GM21786 (cell line): ENCODE data around the gene FAF1.

Source experiments
- ATAC-seq: cut with Tn5 transposase; IDR thresholded peaks from one replicate; pipeline ENCODE4 v1.9.1; 2021; ENCODE audit not compliant: unreplicated experiment

The FAF1 gene

GRCh38 chr1:50978852-50979781 is 19.1 kb upstream of the FAF1 start:
- ATAC-seq, result no peak

DNA sequence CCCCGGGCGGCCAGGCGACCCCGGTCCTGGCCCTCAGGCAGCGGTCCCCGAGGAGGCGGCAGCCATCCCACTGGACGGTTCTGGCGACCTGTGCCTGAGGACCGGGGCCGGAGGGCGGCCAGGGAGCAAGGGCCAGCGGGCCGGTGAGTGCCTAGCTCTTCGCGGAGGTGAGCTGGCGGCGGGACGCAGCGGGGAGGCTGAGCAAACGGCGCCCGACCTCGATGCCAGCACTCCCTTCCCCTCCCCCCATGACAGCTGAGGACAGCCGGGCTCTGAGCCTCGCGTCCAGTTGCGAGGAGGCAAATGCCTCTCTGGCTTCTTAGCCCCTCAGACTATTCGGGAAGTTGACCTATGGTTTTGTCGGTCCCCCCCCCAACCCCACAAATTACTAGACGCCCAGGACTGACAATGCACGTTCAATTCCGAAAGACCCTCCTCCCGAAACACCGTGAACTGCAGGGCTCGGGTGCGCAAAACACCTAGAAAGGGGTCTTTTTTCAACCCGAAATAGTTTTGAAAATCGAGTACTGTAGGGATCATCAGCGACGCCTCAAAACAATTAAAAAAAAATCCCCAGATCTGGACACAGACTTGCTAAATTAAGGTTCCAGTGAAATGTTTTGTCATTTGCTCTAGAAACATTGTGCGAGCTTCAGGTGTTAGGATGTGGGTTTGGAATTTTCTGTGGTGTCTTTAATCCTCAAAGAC is 18.2 kb upstream of the FAF1 start:
- ATAC-seq, result peak; percentile 29

GRCh38 chr1:50977575-50978143 is 17.6 kb upstream of the FAF1 start:
- peak; percentile 41 for ATAC-seq

- ATAC-seq, result peak; percentile 73
Measured at GRCh38 chr1:50976890-50977574, 17.0 kb upstream of the FAF1 start.

DNA sequence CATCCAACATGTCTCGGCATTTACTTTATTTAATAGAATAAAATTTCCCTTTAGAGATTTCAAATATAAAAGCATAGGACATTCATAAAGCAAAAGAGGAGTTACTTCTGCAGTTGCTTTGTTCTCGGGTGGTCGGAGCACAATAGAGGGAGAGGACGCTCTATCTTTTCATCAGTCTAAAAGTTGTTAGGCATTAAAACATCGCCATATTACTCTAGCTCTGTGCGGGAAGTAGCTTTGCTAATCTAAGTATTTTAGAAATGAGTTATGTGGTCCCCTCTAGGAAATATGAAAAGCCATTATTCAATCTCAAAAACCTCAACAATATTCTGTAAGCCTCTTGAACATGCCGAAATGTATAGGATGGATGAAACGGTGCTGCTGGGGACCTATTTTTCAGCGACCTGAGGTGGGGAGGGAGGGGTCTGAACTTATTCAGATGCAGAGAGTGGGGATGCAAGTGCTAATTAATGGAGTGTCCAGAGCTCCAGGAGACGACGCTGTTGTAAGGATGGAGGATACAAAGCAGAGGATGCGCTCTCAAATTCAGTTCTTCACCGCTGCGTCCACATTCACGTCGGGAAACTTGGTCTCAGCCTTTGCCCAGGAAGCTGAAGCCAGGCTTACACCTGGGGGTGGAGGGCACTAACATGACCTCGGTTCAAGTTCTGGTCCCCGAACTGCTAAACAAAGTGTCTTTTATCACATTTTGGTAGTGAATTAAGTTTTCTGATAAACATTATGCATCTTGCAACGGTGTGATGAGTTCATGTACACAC is 16.2 kb upstream of the FAF1 start:
- no peak for ATAC-seq

GRCh38 chr1:50975436-50975835 is 15.4 kb upstream of the FAF1 start:
- no peak for ATAC-seq

- no peak for ATAC-seq
Measured at GRCh38 chr1:50974618-50974935, 14.5 kb upstream of the FAF1 start.

DNA sequence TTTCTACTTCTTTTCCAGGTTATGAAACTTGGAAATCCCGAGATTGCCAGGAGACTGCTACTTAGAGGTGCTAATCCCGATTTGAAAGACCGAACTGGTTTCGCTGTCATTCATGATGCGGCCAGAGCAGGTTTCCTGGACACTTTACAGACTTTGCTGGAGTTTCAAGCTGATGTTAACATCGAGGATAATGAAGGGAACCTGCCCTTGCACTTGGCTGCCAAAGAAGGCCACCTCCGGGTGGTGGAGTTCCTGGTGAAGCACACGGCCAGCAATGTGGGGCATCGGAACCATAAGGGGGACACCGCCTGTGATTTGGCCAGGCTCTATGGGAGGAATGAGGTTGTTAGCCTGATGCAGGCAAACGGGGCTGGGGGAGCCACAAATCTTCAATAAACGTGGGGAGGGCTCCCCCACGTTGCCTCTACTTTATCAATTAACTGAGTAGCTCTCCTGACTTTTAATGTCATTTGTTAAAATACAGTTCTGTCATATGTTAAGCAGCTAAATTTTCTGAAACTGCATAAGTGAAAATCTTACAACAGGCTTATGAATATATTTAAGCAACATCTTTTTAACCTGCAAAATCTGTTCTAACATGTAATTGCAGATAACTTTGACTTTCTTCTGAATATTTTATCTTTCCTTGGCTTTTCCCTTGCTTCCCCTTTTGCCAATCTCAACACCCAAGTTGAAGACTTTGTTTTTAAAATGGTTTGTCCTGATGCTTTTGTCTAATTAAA is 14.0 kb upstream of the FAF1 start:
- no peak for ATAC-seq

DNA sequence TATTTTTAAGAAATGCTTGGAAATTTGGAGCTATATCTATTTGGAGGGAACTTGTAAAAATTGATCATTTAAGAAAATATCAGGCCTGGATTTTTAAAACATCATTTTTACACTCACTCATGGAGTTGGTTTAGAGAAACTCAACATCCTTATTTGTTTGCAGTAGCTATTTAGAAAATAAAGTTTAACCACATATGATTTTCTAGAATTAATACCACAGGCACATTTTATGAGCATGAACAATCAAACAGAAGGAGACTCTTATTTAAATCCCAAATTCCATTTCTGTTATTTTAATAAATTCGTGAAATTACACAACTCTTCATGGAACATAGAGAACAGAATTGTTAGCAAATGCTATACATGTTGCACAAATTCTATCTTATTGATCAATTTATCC is 13.2 kb upstream of the FAF1 start:
- no peak for ATAC-seq

- no peak for ATAC-seq
Measured at GRCh38 chr1:50972766-50973165, 12.7 kb upstream of the FAF1 start.

- no peak for ATAC-seq
Measured at GRCh38 chr1:50971748-50972305, 11.8 kb upstream of the FAF1 start.

- no peak for ATAC-seq
Measured at GRCh38 chr1:50970931-50971582, 11.0 kb upstream of the FAF1 start.

DNA sequence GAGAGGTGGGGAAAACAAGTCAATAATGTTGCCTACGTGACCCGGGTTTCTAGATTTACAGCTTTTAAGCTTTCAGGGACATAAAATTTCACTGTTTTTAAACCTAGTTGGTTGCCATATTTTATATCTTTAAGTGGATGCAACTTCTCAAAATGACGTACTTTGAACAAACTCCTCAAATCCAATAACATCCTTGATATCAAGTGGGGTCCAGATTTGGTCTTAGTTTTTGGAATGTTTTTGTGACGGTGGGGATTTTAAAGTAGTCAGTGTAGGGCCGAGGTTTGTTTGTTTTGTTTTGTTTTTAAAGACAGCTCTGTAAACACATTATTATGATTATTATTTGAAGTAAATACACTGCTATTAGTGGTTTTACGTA is 10.4 kb upstream of the FAF1 start:
- no peak for ATAC-seq

- peak; percentile 24 for ATAC-seq
Measured at GRCh38 chr1:50969611-50970508, 9.8 kb upstream of the FAF1 start, which contains the start of gene CDKN2C. Gene CDKN2C, plus strand, starts transcription at chr1:50970245. Its CDS starts 124 bp downstream, at chr1:50970369.

GRCh38 chr1:50968821-50969610 is 8.9 kb upstream of the FAF1 start:
- ATAC-seq, result peak; percentile 23

DNA sequence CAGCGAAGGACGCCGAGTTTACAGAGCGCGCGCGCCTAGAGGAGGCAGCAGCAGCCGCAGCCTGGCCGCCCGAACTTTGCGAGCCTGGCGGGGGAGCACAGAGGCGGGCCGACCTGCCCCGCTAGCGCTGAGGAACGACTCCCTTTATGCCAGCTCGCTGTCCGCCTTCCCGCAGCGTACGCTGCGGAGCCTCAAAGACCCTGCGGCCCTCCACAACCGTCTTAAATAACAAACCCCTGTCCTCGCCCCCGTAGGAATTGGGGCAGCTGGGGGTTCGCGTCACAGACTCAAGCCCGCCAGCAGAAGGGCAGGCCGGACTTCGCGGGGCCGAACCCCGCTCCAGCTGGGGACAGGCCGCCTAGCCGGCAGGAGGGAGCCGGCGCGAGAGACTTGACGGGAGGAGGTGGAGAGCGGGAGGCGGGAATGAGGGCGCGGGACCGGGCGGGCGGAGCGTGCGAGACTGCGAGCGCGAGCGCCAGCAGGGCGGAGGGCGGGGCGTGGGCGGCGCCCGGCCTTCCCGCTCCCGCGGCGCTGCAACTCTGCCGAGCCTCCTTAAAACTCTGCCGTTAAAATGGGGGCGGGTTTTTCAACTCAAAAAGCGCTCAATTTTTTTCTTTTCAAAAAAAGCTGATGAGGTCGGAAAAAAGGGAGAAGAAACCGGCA is 8.2 kb upstream of the FAF1 start:
- peak; percentile 66 for ATAC-seq
